Glutamatergic neuron (in vitro differentiated cells): ENCODE data around the gene DNAJB9. TPM values are rescaled to one million over a fixed set of nuclear protein-coding genes. Genes with fewer than 3 reads are reported as not detected.

Experiments used
- DNase-seq: peaks from one replicate; pipeline ENCODE4 v3.0.0; 2022
- H3K27ac Mint-ChIP-seq: one replicate; pipeline ENCODE4 v1.8.0; 2020; ENCODE audit warnings: mild to moderate bottlenecking, mixed read lengths, inconsistent platforms; ENCODE audit not compliant: unreplicated experiment
- H3K27me3 Mint-ChIP-seq: one replicate; pipeline ENCODE4 v1.8.0; 2020; ENCODE audit warnings: mild to moderate bottlenecking, moderate library complexity, mixed read lengths, inconsistent platforms; ENCODE audit not compliant: unreplicated experiment
- H3K36me3 Mint-ChIP-seq: one replicate; pipeline ENCODE4 v1.8.0; 2020; ENCODE audit warnings: mild to moderate bottlenecking, mixed read lengths, inconsistent platforms; ENCODE audit not compliant: unreplicated experiment
- H3K4me1 Mint-ChIP-seq: one replicate; pipeline ENCODE4 v1.8.0; 2020; ENCODE audit warnings: mild to moderate bottlenecking, low read depth, mixed read lengths, inconsistent platforms; ENCODE audit not compliant: unreplicated experiment
- H3K4me3 Mint-ChIP-seq: one replicate; pipeline ENCODE4 v1.8.0; 2020; ENCODE audit warnings: mild to moderate bottlenecking, mixed read lengths, inconsistent platforms; ENCODE audit not compliant: unreplicated experiment
- H3K9me3 Mint-ChIP-seq: one replicate; pipeline ENCODE4 v1.8.0; 2020; ENCODE audit warnings: mild to moderate bottlenecking, moderate library complexity, mixed read lengths, inconsistent platforms; ENCODE audit not compliant: unreplicated experiment
- total RNA-seq: library from RNA; stranded (reverse); fragmentation: NEBNext Ultra II Directional; extraction: Animal tissue kit (Norgen Biotek cat#: 25700); gene quantifications from one replicate; pipeline ENCODE4 v1.2.1, GENCODE V29; 2021; ENCODE audit not compliant: unreplicated experiment
- TF ChIP-seq, protein P1 (sequence below): fragments of 200-600 bp; sonication (generic); IDR thresholded peaks from one replicate; pipeline ENCODE4 v1.5.0; 2021; ENCODE audit not compliant: partially characterized antibody, unreplicated experiment

Gene DNAJB9
- total RNA-seq, 1 donor from 2014 or later, result 21.6 TPM

DNA sequence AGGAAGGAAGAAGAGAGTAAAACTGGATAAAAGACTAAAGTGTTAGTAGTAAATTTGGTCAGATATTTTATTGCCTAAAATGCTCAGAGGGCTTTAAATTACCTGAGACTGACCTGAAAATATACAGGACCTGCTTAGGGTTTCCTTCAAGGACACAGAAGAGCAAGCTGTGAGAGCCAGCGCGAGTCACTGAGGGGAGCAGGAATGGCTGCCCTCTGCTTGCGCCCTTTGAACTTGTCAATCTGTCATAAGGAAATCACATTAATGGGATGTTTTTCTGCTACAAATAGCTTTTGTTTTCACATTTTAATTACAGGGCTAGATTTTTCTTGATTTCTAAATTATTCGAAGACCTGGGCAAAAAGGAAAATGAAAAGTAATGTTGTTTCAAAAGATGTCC lies 26.9 kb downstream of the DNAJB9 start:
- DNase-seq, result no peak
- Mint-ChIP-seq H3K4me1 (peaks cover 19% of the 10 kb centered on the region), H3K27me3 (peaks cover 1% of the 10 kb centered on the region)

GRCh38 chr7:108598153-108598552 lies 28.5 kb downstream of the DNAJB9 start:
- TF ChIP-seq, protein P1, sequence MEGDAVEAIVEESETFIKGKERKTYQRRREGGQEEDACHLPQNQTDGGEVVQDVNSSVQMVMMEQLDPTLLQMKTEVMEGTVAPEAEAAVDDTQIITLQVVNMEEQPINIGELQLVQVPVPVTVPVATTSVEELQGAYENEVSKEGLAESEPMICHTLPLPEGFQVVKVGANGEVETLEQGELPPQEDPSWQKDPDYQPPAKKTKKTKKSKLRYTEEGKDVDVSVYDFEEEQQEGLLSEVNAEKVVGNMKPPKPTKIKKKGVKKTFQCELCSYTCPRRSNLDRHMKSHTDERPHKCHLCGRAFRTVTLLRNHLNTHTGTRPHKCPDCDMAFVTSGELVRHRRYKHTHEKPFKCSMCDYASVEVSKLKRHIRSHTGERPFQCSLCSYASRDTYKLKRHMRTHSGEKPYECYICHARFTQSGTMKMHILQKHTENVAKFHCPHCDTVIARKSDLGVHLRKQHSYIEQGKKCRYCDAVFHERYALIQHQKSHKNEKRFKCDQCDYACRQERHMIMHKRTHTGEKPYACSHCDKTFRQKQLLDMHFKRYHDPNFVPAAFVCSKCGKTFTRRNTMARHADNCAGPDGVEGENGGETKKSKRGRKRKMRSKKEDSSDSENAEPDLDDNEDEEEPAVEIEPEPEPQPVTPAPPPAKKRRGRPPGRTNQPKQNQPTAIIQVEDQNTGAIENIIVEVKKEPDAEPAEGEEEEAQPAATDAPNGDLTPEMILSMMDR, result no peak
- peak overlapping the region; percentile 4 for H3K4me3 Mint-ChIP-seq
- H3K9me3 Mint-ChIP-seq, result no peaks in the 10 kb centered on the region
- H3K27me3 Mint-ChIP-seq, result peaks cover 1% of the 10 kb centered on the region
- no peaks in the 10 kb centered on the region for H3K36me3 Mint-ChIP-seq
- peak overlapping the region; percentile 70 for H3K27ac Mint-ChIP-seq
- peak; percentile 37 for DNase-seq
- peaks cover 19% of the 10 kb centered on the region for H3K4me1 Mint-ChIP-seq

More for the DNA sequence above, 26.9 kb downstream of the DNAJB9 start:
- H3K4me3 Mint-ChIP-seq, result no peak overlapping the region
- H3K36me3 Mint-ChIP-seq, result no peaks in the 10 kb centered on the region
- no peaks in the 10 kb centered on the region for H3K9me3 Mint-ChIP-seq
- TF ChIP-seq, protein P1, result no peak
- H3K27ac Mint-ChIP-seq, result no peak overlapping the region

DNA sequence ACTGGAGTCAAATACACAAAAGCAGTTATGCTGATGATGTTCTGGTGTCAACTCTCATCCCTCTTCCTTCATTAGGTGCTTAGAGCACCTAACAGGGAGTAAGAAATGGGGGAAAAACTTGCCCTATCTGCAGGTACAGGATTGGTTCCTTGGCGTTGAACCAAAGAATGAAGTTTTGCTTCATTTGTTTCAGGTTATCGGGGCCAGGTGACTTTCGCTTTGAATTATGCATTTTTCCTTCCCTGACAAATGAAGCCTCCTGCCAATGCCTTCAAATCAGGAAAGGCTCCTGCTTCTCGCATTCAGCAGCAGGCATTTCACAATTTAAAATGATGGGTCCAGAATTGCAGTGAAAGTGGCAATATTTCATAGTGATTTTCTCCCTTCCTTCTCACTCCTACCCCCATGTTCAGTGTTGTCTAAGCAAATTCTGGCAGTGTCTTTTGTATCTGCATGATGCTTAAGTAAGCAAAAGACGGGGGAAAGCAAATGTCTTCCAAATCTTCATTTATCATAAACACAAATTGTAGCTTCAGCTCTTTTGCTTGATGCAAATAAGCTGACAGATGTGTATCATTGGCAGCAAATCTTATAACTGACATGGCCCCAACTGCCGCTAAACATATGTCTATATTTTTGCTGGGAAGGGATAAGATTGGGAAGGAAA lies 29.4 kb downstream of the DNAJB9 start:
- Mint-ChIP-seq H3K4me3 (no peak overlapping the region), H3K4me1 (peaks cover 22% of the 10 kb centered on the region), H3K27ac (peak overlapping the region; percentile 70), H3K9me3 (no peaks in the 10 kb centered on the region), H3K27me3 (peaks cover 1% of the 10 kb centered on the region), H3K36me3 (no peaks in the 10 kb centered on the region)
- TF ChIP-seq, protein P1, result no peak
- no peak for DNase-seq

DNA sequence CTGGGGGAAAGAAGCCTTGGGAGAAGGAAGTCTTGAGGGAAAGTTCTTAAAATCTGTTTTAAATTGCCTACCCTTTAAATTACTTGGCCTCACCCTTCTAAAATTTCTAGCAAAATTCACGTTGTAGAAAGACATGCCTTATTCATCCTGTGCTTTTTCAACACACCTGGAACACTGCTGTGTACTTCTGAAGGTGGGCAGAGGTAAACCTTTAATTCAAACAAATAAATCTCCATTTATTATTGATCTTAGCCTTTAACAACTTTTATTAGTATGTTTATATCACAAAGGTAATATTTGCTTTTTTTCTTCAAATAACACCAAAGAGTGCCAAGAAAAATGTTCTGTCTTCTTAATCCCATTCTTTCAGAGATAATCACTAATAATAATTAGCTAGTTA lies 30.7 kb downstream of the DNAJB9 start:
- DNase-seq, result no peak
- Mint-ChIP-seq H3K27me3 (no peaks in the 10 kb centered on the region), H3K4me3 (no peak overlapping the region), H3K36me3 (no peaks in the 10 kb centered on the region), H3K27ac (no peak overlapping the region), H3K4me1 (peaks cover 26% of the 10 kb centered on the region), H3K9me3 (no peaks in the 10 kb centered on the region)
- TF ChIP-seq, protein P1, result no peak

- DNase-seq, result no peak
- TF ChIP-seq, protein P1, result no peak
- no peaks in the 10 kb centered on the region for H3K9me3 Mint-ChIP-seq
- no peaks in the 10 kb centered on the region for H3K27me3 Mint-ChIP-seq
- H3K4me3 Mint-ChIP-seq, result no peak overlapping the region
- no peak overlapping the region for H3K27ac Mint-ChIP-seq
- H3K36me3 Mint-ChIP-seq, result no peaks in the 10 kb centered on the region
- H3K4me1 Mint-ChIP-seq, result peaks cover 18% of the 10 kb centered on the region
Measured at GRCh38 chr7:108603656-108604306, 34.1 kb downstream of the DNAJB9 start.
